ENCODE results near the gene SLC35D1. TPM values are rescaled to one million over a fixed set of nuclear protein-coding genes. Genes with fewer than 3 reads are reported as not detected.

Gene SLC35D1
- total RNA-seq, 4 donors from 2014 or later = 7.5 to 9.4 (median 8.2) TPM

DNA sequence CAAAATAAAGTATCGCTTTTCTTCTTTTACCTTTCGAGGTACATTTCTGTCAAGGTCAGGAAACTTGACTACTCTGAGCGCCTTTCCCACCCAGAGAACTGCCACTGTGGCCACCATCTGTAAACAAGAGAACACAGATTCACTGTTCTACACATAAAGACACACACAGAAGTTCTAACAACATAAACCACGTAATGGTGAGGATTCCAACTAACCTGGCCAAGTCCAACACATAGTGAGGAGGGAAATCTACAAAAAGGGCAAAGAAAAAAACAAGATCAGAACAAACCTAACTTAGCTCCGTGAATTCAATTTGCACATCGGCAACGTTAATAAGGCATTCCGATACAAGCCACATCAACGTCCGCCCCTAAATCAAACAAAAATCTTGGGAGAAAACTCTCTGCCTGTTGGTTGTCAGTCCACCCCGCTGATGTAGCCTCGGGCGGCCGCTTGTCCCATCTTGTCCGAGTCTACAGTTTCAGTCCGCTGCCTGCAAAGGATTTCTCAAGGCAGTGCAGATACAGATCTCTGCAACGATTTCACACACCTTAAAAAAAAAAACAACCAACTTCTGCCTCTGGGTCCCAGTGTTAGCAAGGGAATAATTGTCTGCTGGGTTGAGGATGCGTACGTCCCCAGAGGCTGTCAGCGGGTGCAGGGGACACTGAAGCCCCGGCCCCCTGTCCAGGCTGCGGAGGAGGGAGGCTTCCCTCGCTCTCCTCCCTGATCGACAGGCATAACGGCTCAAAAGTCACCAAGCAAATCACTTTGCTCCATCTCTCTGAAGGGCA is 1.0 kb downstream of the SLC35D1 start:
- peaks cover 20 to 30% (median 24%) of the 10 kb centered on the region in 4 donors for H3K4me1 ChIP-seq
- peak overlapping the region; percentile 73 to 88 (median 86) for H3K4me3 ChIP-seq
- TF ChIP-seq EP300 (IDR thresholded peaks at IDR 0.05) (no peak), POLR2A (IDR thresholded peaks at IDR 0.05; ENCODE audit: low read depth) (no peak), POLR2AphosphoS5 (IDR thresholded peaks at IDR 0.05) (no peak)
- TF ChIP-seq, protein P1, sequence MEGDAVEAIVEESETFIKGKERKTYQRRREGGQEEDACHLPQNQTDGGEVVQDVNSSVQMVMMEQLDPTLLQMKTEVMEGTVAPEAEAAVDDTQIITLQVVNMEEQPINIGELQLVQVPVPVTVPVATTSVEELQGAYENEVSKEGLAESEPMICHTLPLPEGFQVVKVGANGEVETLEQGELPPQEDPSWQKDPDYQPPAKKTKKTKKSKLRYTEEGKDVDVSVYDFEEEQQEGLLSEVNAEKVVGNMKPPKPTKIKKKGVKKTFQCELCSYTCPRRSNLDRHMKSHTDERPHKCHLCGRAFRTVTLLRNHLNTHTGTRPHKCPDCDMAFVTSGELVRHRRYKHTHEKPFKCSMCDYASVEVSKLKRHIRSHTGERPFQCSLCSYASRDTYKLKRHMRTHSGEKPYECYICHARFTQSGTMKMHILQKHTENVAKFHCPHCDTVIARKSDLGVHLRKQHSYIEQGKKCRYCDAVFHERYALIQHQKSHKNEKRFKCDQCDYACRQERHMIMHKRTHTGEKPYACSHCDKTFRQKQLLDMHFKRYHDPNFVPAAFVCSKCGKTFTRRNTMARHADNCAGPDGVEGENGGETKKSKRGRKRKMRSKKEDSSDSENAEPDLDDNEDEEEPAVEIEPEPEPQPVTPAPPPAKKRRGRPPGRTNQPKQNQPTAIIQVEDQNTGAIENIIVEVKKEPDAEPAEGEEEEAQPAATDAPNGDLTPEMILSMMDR (IDR thresholded peaks at IDR 0.05) = no peak
- no peaks in the 10 kb centered on the region for H3K27me3 ChIP-seq
- peaks cover 5 to 20% (median 15%) of the 10 kb centered on the region in 4 donors for H3K36me3 ChIP-seq
- intact Hi-C loops (cut with DNase I) = loop anchor here (5.0 kb wide), 3 partner anchors 36 to 121 kb away; no protein-coding TSS in a partner anchor
- no peak for DNase-seq (ENCODE audit: extremely low spot score)
- H3K27ac ChIP-seq (replicated peaks in 1 of 4) = peak overlapping the region; percentile 93 to 98 (median 97)
- WGBS = 2% methylated on average over 20 of the region's 25 CpGs
- H3K9me3 ChIP-seq = no peaks in the 10 kb centered on the region

GRCh38 chr1:67051196-67051595 is 2.8 kb downstream of the SLC35D1 start:
- peaks cover 12 to 36% (median 27%) of the 10 kb centered on the region in 4 donors for H3K36me3 ChIP-seq
- TF ChIP-seq POLR2AphosphoS5 (IDR thresholded peaks at IDR 0.05) = no peak
- no peak for TF ChIP-seq EP300 (IDR thresholded peaks at IDR 0.05)
- TF ChIP-seq, protein P1 (IDR thresholded peaks at IDR 0.05) = no peak
- no peak for TF ChIP-seq POLR2A (IDR thresholded peaks at IDR 0.05; ENCODE audit: low read depth)
- H3K27ac ChIP-seq (replicated peaks in 1 of 4) = peak overlapping the region in 1 of 4 donors; percentile 93
- H3K4me3 ChIP-seq = no peak overlapping the region
- intact Hi-C loops (cut with DNase I) = loop anchor here (5.0 kb wide), 3 partner anchors 34 to 119 kb away; no protein-coding TSS in a partner anchor
- WGBS = 57% methylated on average over 4 of the region's 4 CpGs
- H3K4me1 ChIP-seq = peaks cover 20 to 30% (median 24%) of the 10 kb centered on the region in 4 donors
- no peaks in the 10 kb centered on the region for H3K27me3 ChIP-seq
- H3K9me3 ChIP-seq = no peaks in the 10 kb centered on the region
- DNase-seq (ENCODE audit: extremely low spot score) = no peak

DNA sequence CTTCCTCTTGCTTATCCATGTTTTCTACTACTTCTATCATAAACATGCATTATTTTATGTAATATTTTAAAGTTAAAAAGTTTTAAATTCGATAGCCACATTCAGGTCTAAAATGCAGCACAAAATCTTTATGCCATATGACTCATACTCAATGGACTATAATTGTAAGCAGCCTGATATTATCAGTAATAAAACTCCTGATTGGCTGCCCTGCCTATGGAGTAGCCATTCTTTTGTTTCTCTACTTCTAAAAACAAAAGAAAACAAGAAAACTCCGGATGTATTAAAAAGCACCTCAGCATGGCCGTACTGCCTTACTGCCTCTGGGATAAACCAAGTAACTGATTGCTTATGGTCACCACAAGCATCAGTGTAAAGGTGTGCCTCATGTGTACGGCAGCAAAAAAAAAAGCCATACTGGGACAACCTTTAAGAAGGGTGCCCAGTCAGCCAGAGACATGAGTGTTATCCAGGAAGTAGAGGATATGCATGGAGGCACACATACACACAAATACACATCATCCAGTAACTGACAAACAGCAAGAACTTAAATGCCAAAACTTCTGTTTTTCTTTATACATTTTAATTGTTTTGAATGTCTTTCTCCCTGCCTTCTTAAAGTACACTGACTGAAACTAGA is 9.2 kb downstream of the SLC35D1 start:
- 95% methylated on average over 4 of the region's 4 CpGs for WGBS
- intact Hi-C loops (cut with DNase I) = no loop called here
- H3K4me3 ChIP-seq = no peak overlapping the region
- no peak overlapping the region for H3K27ac ChIP-seq (replicated peaks in 1 of 4)
- H3K9me3 ChIP-seq = no peaks in the 10 kb centered on the region
- H3K36me3 ChIP-seq = peaks cover 12 to 87% (median 62%) of the 10 kb centered on the region in 4 donors
- TF ChIP-seq POLR2AphosphoS5 (IDR thresholded peaks at IDR 0.05) = no peak
- TF ChIP-seq, protein P1 (IDR thresholded peaks at IDR 0.05) = no peak
- TF ChIP-seq EP300 (IDR thresholded peaks at IDR 0.05) = no peak
- TF ChIP-seq POLR2A (IDR thresholded peaks at IDR 0.05; ENCODE audit: low read depth) = no peak
- H3K27me3 ChIP-seq = no peaks in the 10 kb centered on the region
- H3K4me1 ChIP-seq = peaks cover 13 to 23% (median 16%) of the 10 kb centered on the region in 4 donors
- DNase-seq (ENCODE audit: extremely low spot score) = no peak

DNA sequence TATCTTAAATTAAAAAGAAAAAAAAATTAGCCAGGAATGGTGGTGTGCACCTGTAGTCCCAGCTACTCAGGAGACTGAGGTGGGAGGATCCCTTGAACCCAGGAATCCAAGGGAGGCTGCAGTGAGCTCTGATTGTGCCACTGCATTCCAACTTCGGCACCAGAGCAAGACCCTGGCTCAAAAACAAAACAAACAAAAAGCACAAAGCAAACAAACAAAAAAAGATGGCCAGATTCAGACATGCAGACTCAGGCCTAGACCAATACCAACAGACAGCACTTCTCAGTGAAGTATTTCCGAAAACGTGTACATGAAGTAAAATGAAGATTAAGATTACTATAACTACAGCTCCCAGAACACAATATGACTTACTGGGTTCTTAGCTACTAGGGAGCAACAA is 10.6 kb downstream of the SLC35D1 start:
- H3K4me3 ChIP-seq = no peak overlapping the region
- H3K27ac ChIP-seq (replicated peaks in 1 of 4) = no peak overlapping the region
- H3K4me1 ChIP-seq = peaks cover 13 to 25% (median 19%) of the 10 kb centered on the region in 4 donors
- H3K9me3 ChIP-seq = no peaks in the 10 kb centered on the region
- TF ChIP-seq EP300 (IDR thresholded peaks at IDR 0.05) (no peak), POLR2AphosphoS5 (IDR thresholded peaks at IDR 0.05) (no peak), POLR2A (IDR thresholded peaks at IDR 0.05; ENCODE audit: low read depth) (no peak)
- TF ChIP-seq, protein P1 (IDR thresholded peaks at IDR 0.05) = no peak
- H3K27me3 ChIP-seq = no peaks in the 10 kb centered on the region
- DNase-seq (ENCODE audit: extremely low spot score) = no peak
- 75% methylated on average over 3 of the region's 3 CpGs for WGBS
- intact Hi-C loops (cut with DNase I) = no loop called here
- peaks cover 7 to 89% (median 58%) of the 10 kb centered on the region in 4 donors for H3K36me3 ChIP-seq

Data from esophagus muscularis mucosa (tissue), 4 donors.